GM19023 (cell line): ENCODE results near the gene IRS2.
"Not testable (repeated sequence)": the region's sequence is repeated elsewhere in the genome, so short reads cannot be mapped to it uniquely, and the experiment has no call there.

Experiments
- ATAC-seq: cut with Tn5 transposase; IDR thresholded peaks from one replicate; pipeline ENCODE4 v1.9.1; 2021; ENCODE audit warnings: mild to moderate bottlenecking, moderate library complexity; ENCODE audit not compliant: unreplicated experiment

The IRS2 gene, protein sequence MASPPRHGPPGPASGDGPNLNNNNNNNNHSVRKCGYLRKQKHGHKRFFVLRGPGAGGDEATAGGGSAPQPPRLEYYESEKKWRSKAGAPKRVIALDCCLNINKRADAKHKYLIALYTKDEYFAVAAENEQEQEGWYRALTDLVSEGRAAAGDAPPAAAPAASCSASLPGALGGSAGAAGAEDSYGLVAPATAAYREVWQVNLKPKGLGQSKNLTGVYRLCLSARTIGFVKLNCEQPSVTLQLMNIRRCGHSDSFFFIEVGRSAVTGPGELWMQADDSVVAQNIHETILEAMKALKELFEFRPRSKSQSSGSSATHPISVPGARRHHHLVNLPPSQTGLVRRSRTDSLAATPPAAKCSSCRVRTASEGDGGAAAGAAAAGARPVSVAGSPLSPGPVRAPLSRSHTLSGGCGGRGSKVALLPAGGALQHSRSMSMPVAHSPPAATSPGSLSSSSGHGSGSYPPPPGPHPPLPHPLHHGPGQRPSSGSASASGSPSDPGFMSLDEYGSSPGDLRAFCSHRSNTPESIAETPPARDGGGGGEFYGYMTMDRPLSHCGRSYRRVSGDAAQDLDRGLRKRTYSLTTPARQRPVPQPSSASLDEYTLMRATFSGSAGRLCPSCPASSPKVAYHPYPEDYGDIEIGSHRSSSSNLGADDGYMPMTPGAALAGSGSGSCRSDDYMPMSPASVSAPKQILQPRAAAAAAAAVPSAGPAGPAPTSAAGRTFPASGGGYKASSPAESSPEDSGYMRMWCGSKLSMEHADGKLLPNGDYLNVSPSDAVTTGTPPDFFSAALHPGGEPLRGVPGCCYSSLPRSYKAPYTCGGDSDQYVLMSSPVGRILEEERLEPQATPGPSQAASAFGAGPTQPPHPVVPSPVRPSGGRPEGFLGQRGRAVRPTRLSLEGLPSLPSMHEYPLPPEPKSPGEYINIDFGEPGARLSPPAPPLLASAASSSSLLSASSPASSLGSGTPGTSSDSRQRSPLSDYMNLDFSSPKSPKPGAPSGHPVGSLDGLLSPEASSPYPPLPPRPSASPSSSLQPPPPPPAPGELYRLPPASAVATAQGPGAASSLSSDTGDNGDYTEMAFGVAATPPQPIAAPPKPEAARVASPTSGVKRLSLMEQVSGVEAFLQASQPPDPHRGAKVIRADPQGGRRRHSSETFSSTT (N-terminal part only)

DNA sequence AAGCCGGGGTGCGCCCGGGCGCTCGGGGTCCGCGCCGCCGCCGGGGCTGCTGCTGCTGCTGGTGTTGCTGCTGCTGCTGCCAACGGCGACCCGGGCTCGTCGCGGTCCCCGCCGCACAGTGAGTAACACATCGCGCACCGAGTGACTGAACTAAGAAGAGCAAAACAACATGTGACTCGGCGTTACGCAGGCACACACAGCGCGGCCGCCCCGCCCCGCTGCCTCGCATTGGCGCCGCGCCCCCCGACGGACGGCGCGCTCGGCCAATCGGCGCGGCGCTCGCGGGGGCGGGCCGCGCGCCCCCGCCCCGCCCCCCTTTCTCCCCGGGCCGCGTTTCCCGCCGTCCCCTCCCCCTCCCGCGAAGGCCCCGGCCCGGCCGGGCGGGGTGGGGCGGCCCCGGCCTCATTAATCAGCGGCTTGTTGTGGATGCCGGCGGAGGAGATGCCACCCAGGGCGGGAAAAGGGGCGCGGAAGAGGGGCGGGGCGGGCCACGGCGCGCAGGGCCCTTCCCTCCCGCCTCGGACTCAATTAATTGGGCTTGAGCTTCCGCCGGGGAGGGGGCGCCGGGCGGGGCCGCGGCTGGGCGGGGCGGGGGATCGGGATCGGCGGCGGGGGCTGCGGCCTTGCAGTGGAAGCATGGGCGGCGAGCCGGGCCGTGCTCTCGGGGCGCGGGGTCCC is at the start of gene IRS2:
Gene IRS2, minus strand, starts transcription at position 127 of the 678 bp plus-strand sequence. CDS start 530 bp downstream, outside the sequence.
- ATAC-seq: peak; percentile 94

DNA sequence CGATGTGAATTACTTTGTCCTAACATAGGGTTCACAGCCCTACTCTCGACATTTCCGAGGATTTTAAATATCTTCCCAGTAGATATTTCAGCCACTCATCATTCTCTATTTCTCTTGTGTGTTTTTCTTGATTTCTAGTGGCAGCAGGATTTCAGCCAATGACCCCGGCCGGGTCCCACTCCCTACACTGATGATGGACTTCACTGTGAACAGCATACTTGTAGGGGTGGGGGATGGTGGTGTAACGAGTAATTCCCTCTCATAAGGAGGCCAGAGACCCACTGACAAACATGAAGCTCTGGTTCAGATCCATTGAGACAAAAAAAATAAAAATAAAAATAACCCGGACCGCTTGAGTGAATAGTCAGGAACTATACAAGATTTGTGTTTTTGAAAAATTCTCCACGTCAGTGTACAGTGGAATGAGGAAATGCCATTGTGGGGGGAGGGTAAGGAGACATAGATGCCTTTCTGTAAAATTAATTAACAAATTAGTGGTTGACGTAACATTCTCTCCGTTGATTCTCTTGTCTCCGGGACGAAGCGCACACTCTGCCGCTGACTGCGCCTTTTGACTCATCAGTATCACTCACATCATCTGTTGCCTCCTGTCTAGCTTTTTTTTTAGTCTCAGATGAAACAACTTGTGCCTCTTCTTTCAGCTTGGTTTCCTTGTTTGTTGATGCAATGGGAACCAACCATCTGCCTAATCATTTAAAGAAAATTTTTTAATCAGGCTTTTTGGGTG is 48.8 kb upstream of the IRS2 start:
- ATAC-seq: no peak

DNA sequence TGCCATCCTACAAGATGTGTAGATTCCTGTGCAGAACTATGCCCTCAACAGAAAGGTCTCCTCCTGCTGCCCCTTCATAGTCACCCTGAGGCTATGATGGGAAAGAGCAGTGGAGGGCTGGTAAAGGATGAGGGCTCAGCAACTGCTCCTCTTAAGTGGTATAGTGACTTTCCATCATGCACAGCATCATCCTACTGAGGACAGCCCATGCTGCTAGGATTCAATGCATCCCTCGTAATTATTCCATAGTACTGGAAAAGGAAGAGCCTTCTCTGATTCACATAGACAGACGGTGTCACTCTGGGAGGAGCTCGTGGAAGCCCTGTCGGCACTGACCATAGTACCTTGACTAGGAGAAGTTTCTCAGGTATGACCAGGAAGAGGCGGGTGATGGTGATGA is 47.6 kb upstream of the IRS2 start:
- ATAC-seq: no peak

DNA sequence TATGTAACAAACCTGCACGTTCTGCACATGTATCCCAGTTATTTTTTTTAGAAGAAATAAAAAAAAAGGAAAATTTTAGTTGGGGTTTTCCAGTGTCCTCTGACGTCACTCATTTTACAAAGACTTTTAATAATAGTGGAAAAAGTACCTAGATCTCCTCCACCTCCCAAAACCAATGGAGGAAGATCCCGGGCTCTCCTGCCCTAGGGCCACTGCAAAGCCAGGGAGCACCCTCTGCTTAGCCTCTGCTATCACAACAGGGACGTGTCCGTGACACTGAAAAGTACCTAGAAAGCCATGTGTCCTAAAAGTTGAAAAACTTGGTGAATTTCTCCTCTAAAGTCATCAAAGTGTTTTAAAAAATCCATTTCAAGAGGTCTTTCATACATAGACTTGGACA is 46.7 kb upstream of the IRS2 start:
- no peak for ATAC-seq

DNA sequence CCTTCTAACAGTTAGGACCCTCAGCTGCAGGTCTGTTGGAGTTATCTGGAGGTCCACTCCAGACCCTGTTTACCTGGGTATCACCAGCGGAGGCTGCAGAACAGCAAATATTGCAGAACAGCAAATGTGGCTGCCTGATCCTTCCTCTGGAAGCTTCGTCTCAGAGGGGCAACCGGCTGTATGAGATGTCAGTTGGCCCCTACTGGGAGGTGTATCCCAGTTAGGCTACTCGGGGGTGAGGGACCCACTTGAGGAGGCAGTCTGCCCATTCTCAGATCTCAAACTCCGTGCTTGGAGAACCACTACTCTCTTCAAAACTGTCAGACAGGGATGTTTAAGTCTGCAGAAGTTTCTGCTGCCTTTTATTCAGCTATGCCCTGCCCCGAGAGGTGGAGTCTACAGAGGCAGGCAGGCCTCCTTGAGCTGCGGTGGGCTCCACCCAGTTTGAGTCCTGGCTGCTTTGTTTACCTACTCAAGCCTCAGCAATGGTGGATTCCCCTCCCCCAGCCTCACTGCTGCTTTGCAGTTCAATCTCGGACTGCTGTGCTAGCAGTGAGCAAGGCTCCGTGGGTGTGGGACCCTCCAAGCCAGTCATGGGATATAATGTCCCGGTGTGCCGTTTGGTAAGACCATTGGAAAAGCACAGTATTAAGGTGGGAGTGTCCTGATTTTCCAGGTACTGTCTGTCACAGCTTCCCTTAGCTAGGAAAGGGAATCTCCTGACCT is 42.4 kb upstream of the IRS2 start:
- ATAC-seq: not testable (repeated sequence)

DNA sequence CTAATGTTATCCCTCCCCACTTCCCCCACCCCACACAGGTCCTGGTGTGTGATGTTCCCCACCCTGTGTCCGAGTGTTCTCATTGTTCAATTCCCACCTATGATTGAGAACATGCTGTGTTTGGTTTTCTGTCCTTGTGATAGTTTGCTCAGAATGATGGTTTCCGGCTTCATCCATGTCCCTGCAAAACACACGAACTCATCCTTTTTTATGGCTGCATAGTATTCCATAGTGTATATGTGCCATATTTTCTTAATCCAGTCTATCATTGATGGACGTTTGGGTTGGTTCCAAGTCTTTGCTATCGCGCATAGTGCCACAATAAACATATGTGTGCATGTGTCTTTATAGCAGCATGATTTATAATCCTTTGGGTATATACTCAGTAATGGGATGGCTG is 36.8 kb upstream of the IRS2 start:
- ATAC-seq: not testable (repeated sequence)

DNA sequence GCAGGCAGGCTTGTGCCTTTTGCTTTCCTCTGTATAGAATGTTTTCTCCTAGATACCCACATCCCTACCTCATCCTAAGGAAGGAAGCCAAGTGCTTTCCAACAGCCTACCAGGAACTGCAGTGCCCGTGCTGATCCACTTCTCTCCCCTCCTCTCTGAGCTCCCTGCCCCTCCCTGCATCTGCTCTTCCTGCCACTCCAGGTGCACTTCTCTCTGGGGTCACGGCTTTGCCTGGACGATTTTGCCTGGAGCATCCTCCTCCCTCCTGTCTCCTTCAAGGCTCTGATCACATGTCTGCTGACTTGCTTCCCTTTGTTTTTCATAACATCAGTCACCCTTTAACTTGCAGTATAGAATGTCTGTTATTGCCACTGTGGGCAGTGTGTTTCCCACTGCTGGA is 34.7 kb upstream of the IRS2 start:
- ATAC-seq: no peak

DNA sequence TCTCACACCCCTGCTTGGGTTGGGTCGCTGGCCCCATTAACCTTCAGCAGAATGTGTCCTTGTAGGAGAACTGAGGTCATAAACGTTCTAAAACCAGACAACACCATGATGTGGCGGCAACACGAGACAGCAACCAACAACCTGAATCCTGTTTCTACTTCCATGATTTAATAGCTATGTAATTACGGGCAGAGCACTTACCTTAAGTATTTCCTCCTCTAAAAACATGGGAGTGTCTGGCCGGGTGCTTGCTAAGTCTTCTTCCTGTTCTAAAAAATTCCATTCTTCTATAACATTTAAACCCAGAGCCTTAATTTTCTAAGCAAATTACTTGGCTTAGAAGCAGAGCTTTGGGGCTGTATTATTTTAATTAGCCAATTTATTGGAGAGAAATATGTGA is 33.5 kb upstream of the IRS2 start:
- ATAC-seq: no peak

DNA sequence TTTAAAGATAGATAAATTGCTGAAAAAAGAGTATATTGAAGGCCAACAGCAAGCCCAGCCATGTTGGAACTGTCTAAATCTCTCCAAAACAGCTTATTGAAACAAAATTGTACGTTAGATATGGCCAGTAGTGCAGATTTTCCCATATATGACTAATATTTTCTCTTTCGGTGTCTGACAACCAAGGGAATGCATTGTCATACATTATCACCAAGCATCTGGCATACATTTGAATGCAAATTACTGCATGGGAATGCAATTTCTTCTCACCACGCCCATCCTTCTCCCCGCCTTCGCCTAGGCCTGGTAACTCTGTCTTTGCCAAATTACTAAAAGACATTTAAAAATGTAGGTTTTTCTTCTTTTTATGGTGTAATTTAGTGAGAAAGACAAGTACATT is 32.5 kb upstream of the IRS2 start:
- ATAC-seq: no peak

DNA sequence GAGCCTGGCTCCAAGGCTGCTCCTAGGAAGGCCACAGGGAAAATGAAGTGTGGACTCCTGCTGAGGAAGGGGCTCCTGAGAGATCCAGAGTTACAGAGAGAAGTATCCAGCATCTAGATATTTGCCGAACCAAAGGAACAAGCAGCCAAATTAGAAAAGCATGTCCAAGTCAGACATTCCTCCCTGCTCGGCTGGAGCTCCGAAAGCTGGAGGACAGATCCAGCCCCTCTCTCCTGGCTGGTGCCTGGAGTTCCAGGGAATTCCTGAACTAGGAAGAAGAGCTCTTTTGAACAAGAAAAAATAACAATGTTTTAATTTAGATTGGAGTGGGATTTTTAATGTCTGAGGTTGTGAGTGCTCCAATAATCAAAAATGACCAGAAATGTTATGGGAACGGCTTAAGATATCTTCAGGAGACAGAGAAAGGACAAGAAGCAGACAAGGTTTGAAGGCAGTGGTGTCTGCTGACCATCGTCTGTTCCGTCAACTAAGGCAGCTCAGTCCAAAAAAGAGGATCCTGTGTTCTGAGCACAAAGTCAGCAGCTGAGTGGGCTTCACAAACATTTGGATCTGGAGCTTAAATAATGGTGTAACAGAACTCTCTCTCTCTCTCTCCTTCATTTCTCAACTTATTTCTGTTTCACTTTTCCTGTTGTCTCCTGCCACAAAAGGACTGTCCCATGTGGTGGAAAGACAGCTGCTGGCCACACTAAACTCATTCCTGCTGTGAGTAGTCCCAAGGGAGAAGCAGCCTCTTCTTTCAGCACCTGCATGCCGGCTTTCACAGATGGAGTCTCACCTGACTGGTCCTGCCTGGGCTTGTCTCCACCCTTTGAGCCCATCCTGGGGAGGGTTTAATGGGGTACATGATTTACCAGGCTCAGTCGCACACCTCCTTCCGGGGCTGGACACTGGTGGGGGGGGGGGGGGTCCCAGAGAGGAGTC is 31.5 kb upstream of the IRS2 start:
- no peak for ATAC-seq

DNA sequence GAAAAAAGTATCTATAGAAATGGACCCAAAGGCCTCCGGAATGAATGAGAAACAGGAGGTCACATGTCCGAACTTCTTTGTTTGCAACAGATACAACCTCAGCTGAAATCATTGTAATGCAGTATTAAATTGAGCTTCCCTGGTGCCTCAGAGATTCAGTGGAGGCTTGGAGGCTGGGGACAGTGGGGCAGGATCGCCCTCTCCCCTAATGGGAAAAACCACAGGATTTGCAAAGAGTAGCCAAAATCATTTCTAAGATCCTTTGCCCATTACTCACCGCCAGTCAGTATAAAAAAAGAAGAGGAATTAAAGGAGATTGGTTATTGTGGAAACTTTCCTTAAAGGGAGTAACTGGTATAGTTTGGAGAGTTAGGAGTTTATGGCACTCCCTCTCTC is 30.4 kb upstream of the IRS2 start:
- no peak for ATAC-seq

DNA sequence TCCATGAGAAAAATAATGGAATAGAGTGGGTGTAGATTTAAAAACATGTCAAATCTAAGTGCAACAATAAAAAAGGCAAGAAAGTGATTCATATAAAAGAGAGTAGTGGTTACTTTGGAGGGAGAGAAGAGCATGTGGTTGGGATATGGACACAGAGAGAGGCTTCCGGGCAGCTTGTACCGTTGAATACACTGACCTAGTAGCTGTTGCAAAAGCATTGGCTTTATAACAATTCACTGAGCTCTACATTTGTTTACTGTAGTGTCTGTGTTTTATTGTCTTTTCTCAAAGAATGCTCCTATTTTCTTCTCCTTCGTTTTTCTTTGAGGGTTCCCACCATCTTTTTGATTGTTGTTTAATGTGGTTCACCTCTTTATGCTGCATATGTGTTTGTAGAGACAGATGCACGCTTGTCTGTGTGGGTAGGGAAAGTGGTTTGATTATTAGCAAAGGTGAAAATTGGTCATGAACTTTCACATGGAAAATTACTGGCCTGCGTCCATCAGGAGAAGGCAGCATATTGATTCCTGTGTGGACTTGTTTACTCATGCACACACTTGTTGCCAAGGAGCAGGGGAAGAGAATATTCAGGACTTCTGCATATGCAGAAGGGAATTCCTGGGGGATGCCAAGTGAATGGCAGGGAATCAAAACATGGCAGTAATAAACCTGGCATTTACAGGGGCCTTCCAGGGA is 29.9 kb upstream of the IRS2 start:
- no peak for ATAC-seq

DNA sequence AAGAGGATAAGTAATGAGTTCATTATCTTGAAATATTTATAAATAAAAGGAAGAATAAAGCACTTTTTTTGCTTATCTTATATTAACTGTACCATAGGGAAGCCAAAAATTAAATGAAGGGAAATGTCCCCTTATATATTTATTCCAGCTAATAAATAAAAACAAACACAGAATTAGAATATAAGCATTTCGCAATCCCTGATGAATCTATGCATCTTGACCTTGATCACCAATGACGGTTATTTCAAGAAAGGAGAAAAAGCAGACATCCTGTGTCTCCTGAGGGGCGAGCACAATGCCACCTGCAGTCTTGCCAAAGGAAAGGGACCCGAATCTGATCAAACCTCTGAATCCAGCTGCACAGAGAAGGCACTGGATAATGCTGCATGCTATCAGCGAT is 29.3 kb upstream of the IRS2 start:
- ATAC-seq: no peak

DNA sequence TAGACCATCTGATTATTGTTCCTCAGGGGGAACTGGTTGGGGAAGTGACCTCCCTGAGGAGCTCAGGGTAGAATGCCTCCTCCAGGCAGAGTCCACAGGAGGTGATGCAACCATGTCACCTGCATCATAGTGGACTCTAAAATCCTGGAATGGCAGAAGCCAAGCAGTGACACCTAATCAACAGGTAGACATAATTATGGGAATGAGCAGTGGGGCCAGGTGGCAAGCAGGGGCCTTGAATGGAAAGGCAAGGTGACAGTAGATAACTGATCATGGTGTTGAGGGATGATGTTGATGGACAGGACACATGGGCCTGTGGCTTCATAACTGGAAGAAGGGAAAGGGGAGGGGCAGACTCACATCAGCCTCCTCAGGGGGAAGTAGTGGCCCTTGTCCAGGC is 27.3 kb upstream of the IRS2 start:
- no peak for ATAC-seq

DNA sequence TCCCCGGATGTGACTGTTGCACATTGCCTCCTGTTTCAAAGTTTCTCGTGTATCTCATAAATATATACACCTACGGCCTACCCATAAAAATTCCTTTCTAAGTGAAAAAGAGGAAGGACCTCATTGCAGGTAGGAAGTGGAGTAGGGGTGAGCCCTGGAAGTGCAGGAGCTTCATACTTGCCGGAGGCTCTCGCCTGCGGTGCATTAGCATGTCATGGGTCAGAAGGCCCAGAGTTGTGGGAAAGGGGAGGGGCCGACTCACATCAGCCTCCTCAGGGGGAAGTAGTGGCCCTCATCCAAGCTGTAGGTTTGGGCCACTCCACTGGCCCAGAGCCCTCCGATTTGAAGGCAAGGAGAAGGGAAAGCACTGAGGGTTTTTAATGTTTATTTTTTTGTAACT is 26.0 kb upstream of the IRS2 start:
- no peak for ATAC-seq

DNA sequence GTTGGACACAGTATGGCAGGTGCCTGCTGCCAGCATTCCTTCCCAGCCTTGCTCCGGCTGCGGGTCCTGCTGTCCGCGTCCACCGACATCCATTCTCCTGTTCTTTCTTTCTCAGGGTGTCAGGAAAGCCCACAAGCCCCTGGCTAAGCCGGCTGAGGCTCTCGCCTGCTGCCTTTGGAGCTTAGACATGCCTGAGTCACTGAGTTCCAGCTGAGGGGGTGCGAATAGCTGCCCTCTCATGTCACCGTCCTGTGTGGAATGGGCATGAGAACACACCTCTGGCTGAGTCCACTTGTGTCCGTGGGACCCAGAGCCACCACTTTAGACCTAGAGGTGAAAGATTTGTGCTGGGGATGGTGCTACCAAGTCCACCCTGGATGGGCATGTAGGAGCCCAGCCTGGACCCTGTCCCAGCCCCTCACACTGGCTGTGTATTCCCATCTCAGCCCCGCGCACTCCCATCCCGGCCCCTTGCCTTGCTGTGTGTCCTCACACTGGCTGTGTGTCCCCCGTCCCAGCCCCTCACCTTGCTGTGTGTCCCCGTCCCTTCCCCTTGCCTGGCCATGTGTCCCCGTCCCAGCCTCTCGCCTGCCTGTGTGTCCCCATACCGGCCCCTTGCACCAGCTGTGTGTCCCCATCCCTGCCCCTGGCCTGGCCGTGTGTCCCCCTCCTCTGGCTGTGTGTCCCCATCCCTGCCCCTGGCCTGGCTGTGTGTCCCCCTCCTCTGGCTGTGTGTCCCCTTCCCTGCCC is 24.6 kb upstream of the IRS2 start:
- ATAC-seq: no peak
